HepG2 (cell line): ENCODE results near the gene GAS2. TPM values are rescaled to one million over a fixed set of nuclear protein-coding genes. Genes with fewer than 3 reads are reported as not detected.

Source experiments
- CEBPB ChIP-seq: IDR thresholded peaks from 2 replicates; pipeline ENCODE4 v1.6.1; 2011; ENCODE audit warnings: low read depth, low read length, improper control_type of control experiment, borderline replicate concordance
- DNMT3B ChIP-seq: conservative IDR thresholded peaks from 2 replicates; pipeline ENCODE4 v1.6.1; 2016; ENCODE audit warnings: missing biosample characterization, control low read depth
- GPN1 ChIP-seq: sonication (generic); formaldehyde crosslinking; IDR thresholded peaks from 2 replicates; pipeline ENCODE4 v1.5.1; 2020; ENCODE audit warnings: missing genetic modification reagents, borderline replicate concordance
- MLLT10 ChIP-seq: sonication (generic); formaldehyde crosslinking; IDR thresholded peaks from 2 replicates; pipeline ENCODE4 v1.4.0; 2020; ENCODE audit warnings: missing genetic modification reagents
- MYC ChIP-seq: sonication (generic); formaldehyde crosslinking; IDR thresholded peaks from 2 replicates; pipeline ENCODE4 v1.9.0; 2021; ENCODE audit warnings: missing genetic modification reagents, borderline replicate concordance
- NFE2L1 ChIP-seq: sonication (generic); formaldehyde crosslinking; IDR thresholded peaks from 2 replicates; pipeline ENCODE4 v1.4.0; 2020; ENCODE audit warnings: missing genetic modification reagents, mild to moderate bottlenecking, borderline replicate concordance
- PAX8 ChIP-seq: sonication (generic); formaldehyde crosslinking; IDR thresholded peaks from 2 replicates; pipeline ENCODE4 v1.8.0; 2022; ENCODE audit warnings: mild to moderate bottlenecking, missing genetic modification reagents, borderline replicate concordance
- SAFB2 ChIP-seq: sonication (generic); formaldehyde crosslinking; IDR thresholded peaks from 2 replicates; pipeline ENCODE4 v1.5.1; 2020; ENCODE audit warnings: missing genetic modification reagents, low read depth, mild to moderate bottlenecking, borderline replicate concordance
- SCMH1 ChIP-seq: sonication (generic); formaldehyde crosslinking; IDR thresholded peaks from 2 replicates; pipeline ENCODE4 v1.9.0; 2021; ENCODE audit warnings: missing genetic modification reagents, mild to moderate bottlenecking, borderline replicate concordance
- SP5 ChIP-seq: IDR thresholded peaks from 2 replicates; pipeline ENCODE4 v1.6.1; 2016; ENCODE audit warnings: low read depth, borderline replicate concordance
- TARDBP ChIP-seq: sonication (generic); formaldehyde crosslinking; IDR thresholded peaks from 2 replicates; pipeline ENCODE4 v1.8.0; 2022; ENCODE audit warnings: mild to moderate bottlenecking, missing genetic modification reagents
- THYN1 ChIP-seq: sonication (generic); formaldehyde crosslinking; IDR thresholded peaks from 2 replicates; pipeline ENCODE4 v1.8.1; 2023; ENCODE audit warnings: low read depth, mild to moderate bottlenecking, moderate library complexity, missing genetic modification reagents, borderline replicate concordance
- ZFP41 ChIP-seq: sonication (generic); formaldehyde crosslinking; IDR thresholded peaks from 2 replicates; pipeline ENCODE4 v1.4.0; 2020; ENCODE audit warnings: mild to moderate bottlenecking, missing genetic modification reagents, borderline replicate concordance
- ZNF441 ChIP-seq: sonication (generic); formaldehyde crosslinking; IDR thresholded peaks from 2 replicates; pipeline ENCODE4 v1.7.0; 2021; ENCODE audit warnings: missing genetic modification reagents, borderline replicate concordance
- ZNF552 ChIP-seq: sonication (generic); formaldehyde crosslinking; IDR thresholded peaks from 2 replicates; pipeline ENCODE4 v1.9.0; 2022; ENCODE audit warnings: missing genetic modification reagents, mild to moderate bottlenecking, borderline replicate concordance
- ZNF605 ChIP-seq: sonication (generic); formaldehyde crosslinking; IDR thresholded peaks from 2 replicates; pipeline ENCODE4 v1.8.0; 2022; ENCODE audit warnings: mild to moderate bottlenecking, missing genetic modification reagents
- polyA plus RNA-seq, 8 experiments: library from polyadenylated mRNA; depleted of rRNA in 3 of 8; stranded (reverse) in 7 of 8; unstranded in 1 of 8; fragments of >200 nt; fragmentation: Illumina TruSeq in 4 of 8; extraction: Trizol in 4 of 8; gene quantifications; 2 replicates each; pipeline versions ENCODE4 v1.2.1 to v1.2.3, GENCODE V29; 2011 to 2016; ENCODE audit warnings: low read depth in 4 of 8, missing spikeins in 1 of 8, mixed read lengths in 1 of 8; ENCODE audit not compliant: insufficient read depth in 1 of 8
- total RNA-seq, 5 experiments: library from RNA; depleted of rRNA; stranded (reverse); fragments of >200 nt; fragmentation: Illumina TruSeq; extraction: Trizol; gene quantifications; 2 replicates each; pipeline ENCODE4 v1.2.3, GENCODE V29; 2016; ENCODE audit warnings: low read depth in 1 of 5
- TF ChIP-seq, protein P1 (sequence below): sonication (generic); formaldehyde crosslinking; conservative IDR thresholded peaks from 2 replicates; pipeline ENCODE4 v1.4.0; 2020; ENCODE audit warnings: missing genetic modification reagents
- TF ChIP-seq, protein P2 (sequence below): sonication (generic); formaldehyde crosslinking; IDR thresholded peaks from 2 replicates; pipeline ENCODE4 v1.4.0; 2020; ENCODE audit warnings: missing genetic modification reagents, borderline replicate concordance
- TF ChIP-seq, protein P3 (sequence below): fragments of 450-650 bp; IDR thresholded peaks from 2 replicates; pipeline ENCODE4 v1.6.1; 2016
- TF ChIP-seq, protein P4 (sequence below): sonication (generic); formaldehyde crosslinking; IDR thresholded peaks from 2 replicates; pipeline ENCODE4 v1.4.0; 2020; ENCODE audit warnings: mild to moderate bottlenecking, missing genetic modification reagents
- TF ChIP-seq, protein P5 (sequence below): sonication (generic); formaldehyde crosslinking; IDR thresholded peaks from 2 replicates; pipeline ENCODE4 v1.4.0; 2020; ENCODE audit warnings: mild to moderate bottlenecking, low read depth, missing genetic modification reagents

The GAS2 gene
- total and polyA plus RNA-seq, 2 of the 13 experiments (the other 11 are each of a cell fraction or from before 2014, with no cell fraction given) = 26.0 to 85.1 TPM

DNA sequence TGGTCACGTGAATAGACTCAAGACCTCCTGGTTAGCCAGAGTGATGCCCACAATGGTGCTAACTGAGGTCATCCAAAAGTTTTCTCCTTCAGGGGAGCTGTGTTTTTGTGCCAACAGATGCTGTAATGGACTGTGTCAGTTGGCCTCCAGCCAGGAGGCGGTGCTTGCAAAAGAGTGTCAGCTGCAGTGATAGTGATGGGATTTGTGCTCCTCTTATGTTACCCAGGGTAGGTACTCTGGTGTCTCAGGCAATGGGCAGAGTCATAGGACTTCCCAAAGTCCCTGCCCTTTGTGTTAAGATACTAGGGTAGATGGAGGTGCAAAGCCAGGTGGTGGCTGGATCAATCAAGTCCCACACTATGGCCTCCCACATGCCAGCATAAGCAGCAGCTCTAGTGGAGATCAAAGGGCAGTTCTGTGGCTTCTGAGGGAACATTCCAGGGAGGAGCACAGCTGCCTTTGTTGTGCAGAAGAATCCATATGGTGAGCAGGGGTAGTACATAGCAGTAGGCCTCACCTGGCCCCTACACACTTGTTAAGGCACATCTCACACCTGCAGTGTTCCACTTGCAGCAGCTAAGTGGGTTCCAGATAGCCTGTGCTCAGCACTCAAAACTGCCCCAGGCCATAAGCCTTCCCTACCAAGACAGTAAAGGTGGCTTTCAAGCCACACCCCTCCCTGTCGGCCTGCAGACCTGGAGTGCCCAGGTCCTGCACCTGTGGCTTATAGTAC, 31.3 kb upstream of the GAS2 start (continued):
- TF ChIP-seq GPN1 (no peak), THYN1 (CRISPR knock-in tag) (no peak), MLLT10 (CRISPR knock-in tag) (no peak), ZNF605 (CRISPR knock-in tag) (no peak), PAX8 (CRISPR knock-in tag) (no peak), ZFP41 (no peak), NFE2L1 (no peak), TARDBP (CRISPR knock-in tag) (peak; percentile 85), MYC (CRISPR knock-in tag) (peak; percentile 71; the same call in 1 of the 2 replicates), SP5 (peak; percentile 92), CEBPB (no peak), ZNF552 (CRISPR knock-in tag) (no peak), SAFB2 (no peak), SCMH1 (CRISPR knock-in tag) (no peak), ZNF441 (no peak), DNMT3B (CRISPR knock-in tag) (no peak)
- TF ChIP-seq, protein P1, sequence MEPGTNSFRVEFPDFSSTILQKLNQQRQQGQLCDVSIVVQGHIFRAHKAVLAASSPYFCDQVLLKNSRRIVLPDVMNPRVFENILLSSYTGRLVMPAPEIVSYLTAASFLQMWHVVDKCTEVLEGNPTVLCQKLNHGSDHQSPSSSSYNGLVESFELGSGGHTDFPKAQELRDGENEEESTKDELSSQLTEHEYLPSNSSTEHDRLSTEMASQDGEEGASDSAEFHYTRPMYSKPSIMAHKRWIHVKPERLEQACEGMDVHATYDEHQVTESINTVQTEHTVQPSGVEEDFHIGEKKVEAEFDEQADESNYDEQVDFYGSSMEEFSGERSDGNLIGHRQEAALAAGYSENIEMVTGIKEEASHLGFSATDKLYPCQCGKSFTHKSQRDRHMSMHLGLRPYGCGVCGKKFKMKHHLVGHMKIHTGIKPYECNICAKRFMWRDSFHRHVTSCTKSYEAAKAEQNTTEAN (CRISPR knock-in tag) = no peak; the same call in 1 of the 2 replicates
- TF ChIP-seq, protein P2, sequence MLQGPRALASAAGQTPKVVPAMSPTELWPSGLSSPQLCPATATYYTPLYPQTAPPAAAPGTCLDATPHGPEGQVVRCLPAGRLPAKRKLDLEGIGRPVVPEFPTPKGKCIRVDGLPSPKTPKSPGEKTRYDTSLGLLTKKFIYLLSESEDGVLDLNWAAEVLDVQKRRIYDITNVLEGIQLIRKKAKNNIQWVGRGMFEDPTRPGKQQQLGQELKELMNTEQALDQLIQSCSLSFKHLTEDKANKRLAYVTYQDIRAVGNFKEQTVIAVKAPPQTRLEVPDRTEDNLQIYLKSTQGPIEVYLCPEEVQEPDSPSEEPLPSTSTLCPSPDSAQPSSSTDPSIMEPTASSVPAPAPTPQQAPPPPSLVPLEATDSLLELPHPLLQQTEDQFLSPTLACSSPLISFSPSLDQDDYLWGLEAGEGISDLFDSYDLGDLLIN (CRISPR knock-in tag) = no peak
- TF ChIP-seq, protein P3, sequence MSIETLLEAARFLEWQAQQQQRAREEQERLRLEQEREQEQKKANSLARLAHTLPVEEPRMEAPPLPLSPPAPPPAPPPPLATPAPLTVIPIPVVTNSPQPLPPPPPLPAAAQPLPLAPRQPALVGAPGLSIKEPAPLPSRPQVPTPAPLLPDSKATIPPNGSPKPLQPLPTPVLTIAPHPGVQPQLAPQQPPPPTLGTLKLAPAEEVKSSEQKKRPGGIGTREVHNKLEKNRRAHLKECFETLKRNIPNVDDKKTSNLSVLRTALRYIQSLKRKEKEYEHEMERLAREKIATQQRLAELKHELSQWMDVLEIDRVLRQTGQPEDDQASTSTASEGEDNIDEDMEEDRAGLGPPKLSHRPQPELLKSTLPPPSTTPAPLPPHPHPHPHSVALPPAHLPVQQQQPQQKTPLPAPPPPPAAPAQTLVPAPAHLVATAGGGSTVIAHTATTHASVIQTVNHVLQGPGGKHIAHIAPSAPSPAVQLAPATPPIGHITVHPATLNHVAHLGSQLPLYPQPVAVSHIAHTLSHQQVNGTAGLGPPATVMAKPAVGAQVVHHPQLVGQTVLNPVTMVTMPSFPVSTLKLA = no peak
- TF ChIP-seq, protein P4, sequence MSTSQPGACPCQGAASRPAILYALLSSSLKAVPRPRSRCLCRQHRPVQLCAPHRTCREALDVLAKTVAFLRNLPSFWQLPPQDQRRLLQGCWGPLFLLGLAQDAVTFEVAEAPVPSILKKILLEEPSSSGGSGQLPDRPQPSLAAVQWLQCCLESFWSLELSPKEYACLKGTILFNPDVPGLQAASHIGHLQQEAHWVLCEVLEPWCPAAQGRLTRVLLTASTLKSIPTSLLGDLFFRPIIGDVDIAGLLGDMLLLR = no peak
- TF ChIP-seq, protein P5, sequence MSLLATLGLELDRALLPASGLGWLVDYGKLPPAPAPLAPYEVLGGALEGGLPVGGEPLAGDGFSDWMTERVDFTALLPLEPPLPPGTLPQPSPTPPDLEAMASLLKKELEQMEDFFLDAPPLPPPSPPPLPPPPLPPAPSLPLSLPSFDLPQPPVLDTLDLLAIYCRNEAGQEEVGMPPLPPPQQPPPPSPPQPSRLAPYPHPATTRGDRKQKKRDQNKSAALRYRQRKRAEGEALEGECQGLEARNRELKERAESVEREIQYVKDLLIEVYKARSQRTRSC (CRISPR knock-in tag) = no peak
